Upper lobe of left lung (tissue), 4 donors: ENCODE results near the gene MINDY2.
"Not testable (repeated sequence)": the region's sequence is repeated elsewhere in the genome, so short reads cannot be mapped to it uniquely, and the experiment has no call there.

Source experiments
- CTCF ChIP-seq, 6 experiments: fragments of 450-650 bp in 4 of 6; fragments of 200-600 bp in 2 of 6; sonication (generic) in 2 of 6; IDR thresholded peaks; one replicate each; pipeline ENCODE4 v1.5.1; 2016 to 2019; ENCODE audit warnings: antibody characterized with exemption in 6 of 6
- POLR2A ChIP-seq, 4 donors: fragments of 450-650 bp; IDR thresholded peaks; one replicate each; pipeline ENCODE4 v1.5.1; 2016 to 2017; ENCODE audit warnings: antibody characterized with exemption in 4 of 4, mild to moderate bottlenecking in 2 of 4
- POLR2AphosphoS5 ChIP-seq, 2 donors: sonication (generic); formaldehyde crosslinking; IDR thresholded peaks; one replicate each; pipeline ENCODE4 v1.5.1; 2017; ENCODE audit warnings: antibody characterized with exemption in 2 of 2

GRCh38 chr15:58883926-58884325 is 112.8 kb downstream of the MINDY2 start:
- TF ChIP-seq CTCF, POLR2A, POLR2AphosphoS5 (IDR thresholded peaks at IDR 0.05): not testable (repeated sequence)
